Muscle layer of colon (tissue), 2 donors: ENCODE data around the gene ABLIM3.

Experiments
- H3K27ac ChIP-seq: one replicate; pipeline ENCODE4 v1.7.0; 2013; ENCODE audit warnings: low read depth, mild to moderate bottlenecking, low read length, moderate library complexity
- H3K27me3 ChIP-seq, 2 donors: one replicate each; pipeline ENCODE4 v1.7.0; 2013; ENCODE audit warnings: low read length in 2 of 2, mild to moderate bottlenecking in 2 of 2; ENCODE audit not compliant: insufficient read depth in 2 of 2, control insufficient read depth in 1 of 2
- H3K36me3 ChIP-seq: one replicate; pipeline ENCODE4 v1.7.0; 2013; ENCODE audit warnings: mild to moderate bottlenecking, low read length; ENCODE audit not compliant: insufficient read depth
- H3K4me1 ChIP-seq: one replicate; pipeline ENCODE4 v1.7.0; 2013; ENCODE audit warnings: mild to moderate bottlenecking, low read length; ENCODE audit not compliant: insufficient read depth
- H3K4me3 ChIP-seq, 2 donors: one replicate each; pipeline ENCODE4 v1.7.0; 2013; ENCODE audit warnings: low read length in 2 of 2, low read depth in 1 of 2, mild to moderate bottlenecking in 1 of 2, moderate library complexity in 1 of 2
- H3K9ac ChIP-seq: one replicate; pipeline ENCODE4 v1.7.0; 2013; ENCODE audit warnings: low read length
- H3K9me3 ChIP-seq: one replicate; pipeline ENCODE4 v1.7.0; 2013; ENCODE audit warnings: mild to moderate bottlenecking, low read length
- donor health status: abdominal sarcoma.
- donor health status: Adenocarcinoma of cecum.

Gene ABLIM3

GRCh38 chr5:149228618-149229297 is 87.5 kb downstream of the ABLIM3 start:
- no peaks in the 10 kb centered on the region for H3K36me3 ChIP-seq
- no peak overlapping the region for H3K27ac ChIP-seq
- H3K4me3 ChIP-seq: no peak overlapping the region
- H3K9ac ChIP-seq: no peak overlapping the region
- H3K4me1 ChIP-seq: peaks cover 11% of the 10 kb centered on the region
- H3K27me3 ChIP-seq: no peaks in the 10 kb centered on the region
- H3K9me3 ChIP-seq: no peaks in the 10 kb centered on the region

DNA sequence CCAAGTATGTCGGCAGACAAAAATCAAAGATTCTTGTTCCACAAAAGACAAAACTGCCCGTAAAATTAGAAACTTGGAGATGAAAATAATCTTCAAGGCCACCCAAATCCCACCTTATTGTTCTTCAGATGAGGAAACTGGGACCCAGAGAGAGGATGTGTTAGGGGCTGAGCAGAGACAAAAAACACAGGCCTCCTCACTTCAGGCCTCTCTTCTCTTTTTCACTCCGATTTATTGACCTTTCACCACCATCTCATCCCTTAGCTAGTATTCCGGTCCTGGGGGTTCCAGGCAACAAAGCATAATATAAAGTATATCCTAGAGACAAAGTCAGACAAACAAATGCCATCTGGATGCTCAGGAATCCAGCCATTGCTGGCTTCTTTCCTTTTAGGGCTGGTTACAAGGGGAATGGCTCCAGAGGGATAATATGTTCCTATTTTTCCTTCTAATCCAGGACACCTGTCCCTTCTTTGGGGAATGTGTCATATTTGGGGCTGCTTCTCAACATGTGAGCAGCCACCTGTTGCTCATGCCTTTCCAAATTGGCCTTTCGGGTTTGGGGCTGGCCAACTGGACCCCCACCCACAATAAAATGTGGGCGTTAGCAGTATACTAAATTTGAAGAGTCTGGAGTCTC is 88.1 kb downstream of the ABLIM3 start:
- Histone ChIP-seq H3K4me3 (no peak overlapping the region), H3K9me3 (no peaks in the 10 kb centered on the region), H3K36me3 (no peaks in the 10 kb centered on the region), H3K9ac (no peak overlapping the region), H3K27ac (no peak overlapping the region), H3K4me1 (peaks cover 11% of the 10 kb centered on the region), H3K27me3 (no peaks in the 10 kb centered on the region)

DNA sequence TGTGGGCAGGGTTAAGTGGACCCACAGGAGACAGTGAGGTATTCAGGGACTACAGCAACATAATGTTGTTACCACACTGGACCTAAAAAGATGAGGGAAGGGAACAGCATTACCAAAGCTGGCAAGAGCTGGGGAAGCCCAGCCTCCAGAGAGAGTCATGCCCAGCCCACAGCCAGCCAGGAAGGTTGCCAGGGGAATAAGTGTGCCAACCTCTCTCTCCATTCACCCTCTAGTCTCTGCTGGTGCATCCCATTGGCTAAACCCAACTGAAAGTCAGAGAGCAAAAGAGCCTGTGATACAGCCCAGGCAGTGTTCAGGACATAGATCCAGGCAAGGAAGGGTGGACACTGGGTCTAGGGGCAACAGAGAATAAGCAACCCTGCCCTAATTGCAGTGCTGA is 94.5 kb downstream of the ABLIM3 start:
- Histone ChIP-seq H3K27me3 (no peaks in the 10 kb centered on the region), H3K9me3 (no peaks in the 10 kb centered on the region), H3K36me3 (no peaks in the 10 kb centered on the region), H3K9ac (no peak overlapping the region), H3K4me3 (no peak overlapping the region), H3K4me1 (no peaks in the 10 kb centered on the region), H3K27ac (no peak overlapping the region)

DNA sequence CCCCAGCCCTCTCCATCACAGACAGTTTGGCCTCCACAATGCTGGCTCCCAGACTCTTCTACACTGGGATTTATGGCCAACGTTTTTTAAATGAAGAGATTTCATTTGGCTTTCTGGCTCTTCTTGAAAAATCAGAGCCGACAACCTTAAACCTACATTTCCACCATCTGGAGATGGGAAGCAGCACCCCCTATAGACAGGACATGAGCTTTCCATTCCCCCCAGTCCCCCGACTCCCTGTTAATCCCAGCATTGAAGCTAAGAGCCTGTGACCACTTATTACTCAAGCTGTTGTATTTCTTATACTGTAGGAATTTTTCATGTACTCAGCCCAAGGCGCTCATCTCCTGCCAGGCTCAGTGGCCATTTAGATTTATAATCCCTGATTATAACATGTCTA is 96.4 kb downstream of the ABLIM3 start:
- no peaks in the 10 kb centered on the region for H3K36me3 ChIP-seq
- H3K9me3 ChIP-seq: no peaks in the 10 kb centered on the region
- no peak overlapping the region for H3K4me3 ChIP-seq
- H3K4me1 ChIP-seq: no peaks in the 10 kb centered on the region
- no peak overlapping the region for H3K27ac ChIP-seq
- H3K27me3 ChIP-seq: no peaks in the 10 kb centered on the region
- H3K9ac ChIP-seq: no peak overlapping the region

- H3K4me3 ChIP-seq: no peak overlapping the region
- no peaks in the 10 kb centered on the region for H3K27me3 ChIP-seq
- H3K9ac ChIP-seq: no peak overlapping the region
- H3K27ac ChIP-seq: no peak overlapping the region
- no peaks in the 10 kb centered on the region for H3K36me3 ChIP-seq
- no peaks in the 10 kb centered on the region for H3K9me3 ChIP-seq
- H3K4me1 ChIP-seq: no peaks in the 10 kb centered on the region
These were observed 97.2 kb downstream of the ABLIM3 start for GRCh38 chr5:149238540-149238939.

DNA sequence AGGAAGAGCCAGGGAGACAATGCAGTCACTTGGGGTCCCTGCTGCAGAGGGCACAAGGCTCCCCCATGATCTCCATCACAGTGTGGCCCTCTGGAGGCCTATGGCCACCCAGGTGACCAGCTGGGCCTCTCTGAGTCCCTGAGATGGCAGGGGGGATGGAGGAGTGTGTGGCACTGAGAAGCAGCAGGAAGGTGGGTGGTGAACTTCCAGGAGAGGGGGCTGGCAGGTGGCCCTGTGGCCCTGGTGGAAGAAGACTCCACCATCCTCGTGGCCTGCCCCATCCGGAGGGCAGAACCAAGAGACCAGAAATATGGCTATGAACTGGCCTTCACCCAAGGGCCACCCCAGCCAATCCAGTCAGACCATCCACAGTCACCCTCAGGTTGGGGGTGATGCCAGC is 98.6 kb downstream of the ABLIM3 start:
- no peaks in the 10 kb centered on the region for H3K4me1 ChIP-seq
- H3K27me3 ChIP-seq: no peaks in the 10 kb centered on the region
- no peak overlapping the region for H3K9ac ChIP-seq
- no peaks in the 10 kb centered on the region for H3K36me3 ChIP-seq
- H3K9me3 ChIP-seq: no peaks in the 10 kb centered on the region
- no peak overlapping the region for H3K4me3 ChIP-seq
- no peak overlapping the region for H3K27ac ChIP-seq

DNA sequence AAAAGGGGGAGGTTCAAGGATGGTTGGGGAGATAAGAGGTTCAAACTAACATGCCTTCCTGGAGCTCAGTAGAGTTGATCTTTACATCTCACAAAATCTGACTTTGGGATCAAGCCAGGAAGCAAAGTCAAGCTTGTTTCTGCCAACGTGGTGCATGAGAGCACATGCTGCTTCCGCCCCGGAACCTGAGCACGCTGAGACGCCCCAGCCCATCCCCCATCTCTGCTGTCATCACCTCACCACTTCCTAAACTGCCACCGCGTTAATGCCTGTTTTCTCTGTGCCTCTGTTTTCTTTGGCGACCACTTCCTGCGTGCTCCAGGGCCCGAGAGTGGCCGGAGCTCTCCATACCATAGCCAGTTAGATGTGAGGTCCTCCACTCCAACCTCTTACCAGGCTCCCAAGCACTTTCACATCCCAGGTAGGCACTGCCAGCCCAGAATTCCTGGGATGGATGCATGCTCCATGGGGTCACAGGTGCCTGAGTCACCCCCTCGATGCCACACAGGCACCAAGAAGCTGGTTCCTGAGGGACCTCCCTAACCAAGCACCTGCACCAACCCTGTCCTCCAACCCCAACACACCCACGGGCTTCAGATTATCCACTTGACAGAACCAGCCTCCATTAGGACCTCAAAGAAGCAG is 99.2 kb downstream of the ABLIM3 start:
- no peak overlapping the region for H3K9ac ChIP-seq
- H3K4me3 ChIP-seq: no peak overlapping the region
- H3K9me3 ChIP-seq: no peaks in the 10 kb centered on the region
- no peaks in the 10 kb centered on the region for H3K36me3 ChIP-seq
- H3K4me1 ChIP-seq: no peaks in the 10 kb centered on the region
- no peaks in the 10 kb centered on the region for H3K27me3 ChIP-seq
- H3K27ac ChIP-seq: no peak overlapping the region

- no peaks in the 10 kb centered on the region for H3K4me1 ChIP-seq
- H3K27ac ChIP-seq: no peak overlapping the region
- no peaks in the 10 kb centered on the region for H3K36me3 ChIP-seq
- no peak overlapping the region for H3K9ac ChIP-seq
- no peaks in the 10 kb centered on the region for H3K27me3 ChIP-seq
- no peak overlapping the region for H3K4me3 ChIP-seq
- no peaks in the 10 kb centered on the region for H3K9me3 ChIP-seq
These were observed 101.0 kb downstream of the ABLIM3 start for GRCh38 chr5:149242339-149242738.

GRCh38 chr5:149246906-149247305 is 105.6 kb downstream of the ABLIM3 start:
- Histone ChIP-seq H3K27me3 (no peaks in the 10 kb centered on the region), H3K27ac (no peak overlapping the region), H3K36me3 (no peaks in the 10 kb centered on the region), H3K4me1 (no peaks in the 10 kb centered on the region), H3K9ac (no peak overlapping the region), H3K4me3 (no peak overlapping the region), H3K9me3 (no peaks in the 10 kb centered on the region)

DNA sequence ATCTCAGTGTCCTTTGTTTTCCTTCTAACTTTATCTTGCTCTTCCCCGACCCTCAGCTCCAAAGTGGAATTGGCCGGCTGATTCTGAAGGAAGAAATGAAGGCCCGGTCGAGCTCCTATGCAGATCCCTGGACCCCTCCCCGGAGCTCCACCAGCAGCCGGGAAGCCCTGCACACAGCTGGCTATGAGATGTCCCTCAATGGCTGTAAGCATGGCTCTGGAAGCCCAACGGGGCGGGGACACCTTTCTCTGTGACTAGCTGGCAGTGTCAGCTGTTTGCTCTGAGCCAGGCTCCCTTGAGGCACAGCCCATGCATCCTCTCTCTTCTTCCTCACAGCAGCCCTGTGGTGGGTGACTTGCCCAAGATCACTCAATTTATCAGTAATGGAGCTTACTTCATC is 106.4 kb downstream of the ABLIM3 start:
- no peaks in the 10 kb centered on the region for H3K36me3 ChIP-seq

DNA sequence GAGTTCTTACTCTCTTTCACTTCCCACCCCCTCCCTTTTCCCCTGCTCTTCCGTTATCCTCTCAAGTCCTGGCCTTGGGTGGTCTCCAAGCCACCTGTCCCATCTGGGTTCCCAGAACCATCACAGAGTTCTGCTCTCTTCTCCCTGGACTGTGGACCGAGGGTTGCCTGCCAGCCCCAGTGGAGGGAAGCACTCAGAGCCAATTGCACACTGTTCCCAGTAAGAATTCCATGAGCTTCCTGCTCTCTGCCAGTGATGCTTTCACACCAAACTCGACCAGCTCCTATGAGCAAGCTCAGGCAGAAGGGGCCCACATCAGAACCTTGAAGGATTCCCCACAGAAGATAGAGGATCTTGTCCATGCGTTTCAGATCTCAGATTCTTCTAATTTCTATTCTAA is 110.3 kb downstream of the ABLIM3 start:
- Histone ChIP-seq H3K27me3 (no peaks in the 10 kb centered on the region), H3K36me3 (no peaks in the 10 kb centered on the region)

More for the DNA sequence above, 106.4 kb downstream of the ABLIM3 start:
- Histone ChIP-seq H3K4me1 (no peaks in the 10 kb centered on the region), H3K27ac (no peak overlapping the region), H3K9me3 (no peaks in the 10 kb centered on the region), H3K27me3 (no peaks in the 10 kb centered on the region), H3K9ac (no peak overlapping the region), H3K4me3 (no peak overlapping the region)

More for the DNA sequence above, 110.3 kb downstream of the ABLIM3 start:
- Histone ChIP-seq H3K4me1 (no peaks in the 10 kb centered on the region), H3K27ac (no peak overlapping the region), H3K9me3 (no peaks in the 10 kb centered on the region), H3K4me3 (no peak overlapping the region), H3K9ac (no peak overlapping the region)
